AG20443 (cell line): ENCODE measurements around the gene GUK1.
"Not testable (repeated sequence)": the region's sequence is repeated elsewhere in the genome, so short reads cannot be mapped to it uniquely, and the experiment has no call there.

Source experiments
- DNase-seq: peaks from one replicate; pipeline ENCODE4 v3.0.0; 2012; ENCODE audit warnings: low spot score, mixed read lengths

GUK1 gene

DNA sequence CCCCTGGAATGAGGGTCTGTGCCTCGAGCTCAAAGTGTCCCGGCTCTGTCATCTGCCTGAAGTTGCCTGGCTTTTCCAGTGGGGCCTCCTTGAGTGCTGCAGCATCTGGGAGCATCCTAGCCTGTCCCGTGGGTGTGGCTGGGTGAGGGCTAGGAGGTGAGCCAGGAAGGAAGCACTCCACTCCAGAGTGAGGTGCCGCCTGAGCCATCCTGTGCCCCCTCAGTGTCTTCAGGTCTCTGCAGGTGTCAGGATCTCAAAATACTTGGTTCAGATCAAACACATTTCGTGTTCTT, 37.0 kb downstream of the GUK1 start:
- DNase-seq = no peak

DNA sequence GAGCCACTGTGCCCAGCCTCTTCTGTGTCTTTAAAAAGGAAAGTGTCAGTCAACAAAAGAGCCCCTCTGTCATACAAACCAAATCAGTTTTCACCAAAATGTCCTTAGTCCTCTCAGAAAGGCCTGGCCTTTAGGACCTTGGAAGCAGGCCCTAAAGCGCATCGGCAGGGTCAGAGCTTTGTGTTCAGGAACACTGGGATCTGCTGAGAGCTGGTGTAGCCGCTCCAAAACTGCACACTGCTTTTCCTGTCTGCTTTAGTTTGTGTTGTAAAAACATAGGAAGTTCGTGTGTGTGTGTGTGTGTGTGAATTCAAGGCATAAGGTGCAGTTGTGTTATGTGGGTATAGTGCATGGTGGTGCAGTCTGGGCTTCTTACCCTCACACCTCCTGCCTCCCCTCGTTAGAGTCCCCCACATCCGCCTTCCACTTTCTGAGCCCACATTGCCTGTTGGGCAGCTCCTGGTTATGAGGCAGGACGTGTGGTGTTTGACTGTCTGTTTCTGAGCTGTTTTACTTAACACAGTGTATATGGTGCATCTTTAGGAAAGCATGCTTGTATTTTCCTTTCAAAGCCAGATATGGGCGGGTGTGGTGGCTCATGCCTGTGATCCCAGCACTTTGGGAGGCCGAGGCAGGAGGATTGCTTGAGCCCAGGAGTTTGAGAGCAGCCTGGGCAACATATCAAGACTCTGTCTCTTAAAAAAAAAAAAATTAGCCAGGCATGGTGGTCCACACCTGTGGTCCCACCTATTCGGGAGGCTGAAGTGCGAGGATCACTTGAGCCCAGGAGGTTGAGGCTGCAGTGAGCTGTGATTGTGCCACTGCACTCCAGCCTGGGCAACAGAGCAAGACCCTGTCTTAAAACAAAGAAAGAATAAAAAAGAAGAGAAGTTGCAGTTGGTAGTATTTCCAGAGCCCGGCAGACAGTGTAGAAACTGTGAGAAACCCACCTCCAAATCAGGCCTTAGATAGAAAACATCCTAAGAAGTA, 37.9 kb downstream of the GUK1 start:
- no peak for DNase-seq

GRCh38 chr1:228178737-228179684, 38.9 kb downstream of the GUK1 start:
- DNase-seq = no peak

GRCh38 chr1:228180271-228180958, 40.3 kb downstream of the GUK1 start:
- no peak for DNase-seq

- DNase-seq = no peak
Observed at GRCh38 chr1:228180959-228181644, 41.0 kb downstream of the GUK1 start.

GRCh38 chr1:228181645-228182034, 41.6 kb downstream of the GUK1 start:
- no peak for DNase-seq

DNA sequence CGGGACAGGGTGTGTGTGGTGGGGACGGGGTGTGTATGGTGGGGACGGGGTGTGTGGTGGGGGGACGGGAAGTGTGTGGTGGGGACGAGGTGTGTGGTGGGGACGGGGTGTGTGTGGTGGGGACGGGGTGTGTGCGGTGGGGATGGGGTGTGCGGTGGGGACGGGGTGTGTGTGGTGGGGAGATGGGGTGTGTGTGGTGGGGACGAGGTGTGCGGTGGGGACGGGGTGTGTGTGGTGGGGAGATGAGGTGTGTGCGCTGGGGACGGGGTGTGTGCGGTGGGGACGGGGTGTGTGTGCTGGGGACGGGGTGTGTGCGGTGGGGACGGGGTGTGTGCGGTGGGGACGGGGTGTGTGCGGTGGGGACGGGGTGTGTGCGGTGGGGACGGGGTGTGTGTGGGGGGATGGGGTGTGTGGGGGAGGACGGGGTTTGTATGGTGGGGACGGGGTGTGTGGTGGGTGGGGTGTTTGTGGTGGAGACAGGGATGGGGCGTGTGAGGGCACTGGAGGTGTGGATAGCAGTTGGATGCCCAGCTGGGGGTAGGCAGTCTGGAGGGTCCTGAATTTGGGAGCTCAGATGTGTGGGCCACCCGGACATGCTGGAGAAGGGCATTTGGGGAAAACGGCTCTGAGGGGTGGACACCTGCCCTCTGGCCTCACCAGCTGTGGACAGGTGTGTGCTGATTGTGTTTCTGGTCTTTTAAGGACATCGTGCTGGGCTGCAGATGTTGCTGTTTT, 42.4 kb downstream of the GUK1 start:
- DNase-seq = no peak

- no peak for DNase-seq
Observed at GRCh38 chr1:228184152-228184551, 44.1 kb downstream of the GUK1 start.

DNA sequence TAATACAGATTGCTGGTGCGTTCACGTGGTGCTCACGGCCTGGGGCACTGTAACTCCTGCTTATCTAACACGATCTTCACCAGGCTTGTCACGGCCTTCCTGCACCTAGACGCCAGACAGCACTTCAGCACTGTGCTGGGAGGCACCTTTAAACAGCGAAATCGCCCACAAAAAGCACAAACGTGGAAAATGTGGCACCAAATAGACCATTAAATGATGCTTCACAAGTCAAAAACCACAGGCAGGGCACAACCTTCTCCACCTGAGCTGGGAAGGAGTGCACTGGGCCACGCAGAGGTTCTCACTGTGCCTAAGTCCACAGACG, 45.5 kb downstream of the GUK1 start:
- no peak for DNase-seq

- DNase-seq = not testable (repeated sequence)
Observed at GRCh38 chr1:228188249-228188648, 48.2 kb downstream of the GUK1 start.

- no peak for DNase-seq
Observed at GRCh38 chr1:228190182-228190581, 50.1 kb downstream of the GUK1 start.

GRCh38 chr1:228190778-228191177, 50.7 kb downstream of the GUK1 start:
- no peak for DNase-seq

DNA sequence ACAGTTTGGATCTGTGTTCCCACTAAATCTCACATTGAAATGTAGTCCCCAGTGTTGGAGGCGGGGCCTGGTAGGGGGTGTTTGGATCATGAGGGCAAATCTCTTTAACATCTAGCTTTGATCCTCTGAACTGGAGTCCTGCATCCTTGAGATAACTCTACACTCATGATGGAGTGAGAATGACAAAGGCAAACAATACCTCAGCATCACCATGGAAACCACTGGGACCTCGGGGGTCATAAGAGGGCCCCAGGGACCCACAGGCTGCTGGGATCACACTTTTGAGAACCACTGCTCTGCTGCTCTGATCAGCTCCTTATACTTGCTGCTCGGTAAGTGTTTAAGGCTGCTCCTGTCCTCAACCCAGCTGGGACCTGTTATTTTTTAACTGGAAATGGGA, 54.4 kb downstream of the GUK1 start:
- DNase-seq = no peak

- DNase-seq = no peak
Observed at GRCh38 chr1:228194921-228195812, 55.1 kb downstream of the GUK1 start.

DNA sequence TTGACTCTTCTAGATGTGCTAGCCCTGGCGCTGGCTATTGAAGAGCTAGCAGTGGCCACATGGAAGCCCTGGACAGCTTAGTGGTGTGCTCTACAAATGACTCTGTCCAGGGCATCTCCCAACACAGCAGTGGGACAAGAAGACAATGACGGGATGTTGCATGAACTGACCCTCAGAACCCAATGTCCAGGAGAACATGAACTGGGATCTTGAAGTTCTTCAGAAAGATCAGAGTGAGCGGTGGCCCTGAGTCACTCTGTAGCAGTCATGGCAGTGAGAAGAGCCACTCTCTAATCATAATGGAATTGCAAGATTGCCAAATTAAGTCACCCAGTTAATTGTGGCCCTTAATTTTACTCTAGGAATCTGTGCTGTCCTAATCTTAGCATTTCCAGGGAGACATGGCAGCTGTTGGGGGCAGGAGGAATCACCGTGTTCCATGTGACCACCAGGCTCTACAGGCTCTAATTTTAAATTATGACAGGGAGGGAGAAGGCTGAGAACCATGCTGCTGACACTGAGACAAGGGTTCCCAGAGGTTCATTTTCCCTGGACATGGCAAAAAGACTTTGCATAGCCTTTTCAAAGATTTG, 57.6 kb downstream of the GUK1 start:
- no peak for DNase-seq
